HepG2 (cell line): ENCODE measurements around the gene COX18. TPM values are rescaled to one million over a fixed set of nuclear protein-coding genes. Genes with fewer than 3 reads are reported as not detected.

Source experiments
- ARNT ChIP-seq: fragments of 450-650 bp; IDR thresholded peaks from 2 replicates; pipeline ENCODE4 v1.6.1; 2017
- CEBPG ChIP-seq: IDR thresholded peaks from 2 replicates; pipeline ENCODE4 v1.6.1; 2016
- FOSL2 ChIP-seq: sonication (generic); formaldehyde crosslinking; IDR thresholded peaks from 2 replicates; pipeline ENCODE4 v1.4.0; 2020; ENCODE audit warnings: missing genetic modification reagents
- FOXO4 ChIP-seq: sonication (generic); formaldehyde crosslinking; conservative IDR thresholded peaks from 2 replicates; pipeline ENCODE4 v1.8.1; 2023; ENCODE audit warnings: missing genetic modification reagents
- HOMEZ ChIP-seq: IDR thresholded peaks from 2 replicates; pipeline ENCODE4 v1.6.1; 2016; ENCODE audit warnings: low read depth
- HOXA3 ChIP-seq: sonication (generic); formaldehyde crosslinking; IDR thresholded peaks from 2 replicates; pipeline ENCODE4 v1.5.0; 2020; ENCODE audit warnings: missing genetic modification reagents
- IRX3 ChIP-seq: sonication (generic); formaldehyde crosslinking; IDR thresholded peaks from 2 replicates; pipeline ENCODE4 v1.8.1; 2023; ENCODE audit warnings: mild to moderate bottlenecking, low read depth, missing genetic modification reagents, borderline replicate concordance
- MLXIP ChIP-seq: sonication (generic); formaldehyde crosslinking; IDR thresholded peaks from 2 replicates; pipeline ENCODE4 v1.9.0; 2021; ENCODE audit warnings: missing genetic modification reagents, borderline replicate concordance
- NFE2L1 ChIP-seq: sonication (generic); formaldehyde crosslinking; IDR thresholded peaks from 2 replicates; pipeline ENCODE4 v1.4.0; 2020; ENCODE audit warnings: missing genetic modification reagents, mild to moderate bottlenecking, borderline replicate concordance
- PATZ1 ChIP-seq: sonication (generic); formaldehyde crosslinking; IDR thresholded peaks from 2 replicates; pipeline ENCODE4 v1.4.0; 2020; ENCODE audit warnings: missing genetic modification reagents
- PHF21A ChIP-seq: sonication (generic); formaldehyde crosslinking; IDR thresholded peaks from 2 replicates; pipeline ENCODE4 v1.5.0; 2020; ENCODE audit warnings: mild to moderate bottlenecking, missing genetic modification reagents
- ZMYM4 ChIP-seq: sonication (generic); formaldehyde crosslinking; IDR thresholded peaks from 2 replicates; pipeline ENCODE4 v1.8.1; 2023; ENCODE audit warnings: mild to moderate bottlenecking, missing genetic modification reagents
- ZNF280B ChIP-seq: sonication (generic); formaldehyde crosslinking; IDR thresholded peaks from 2 replicates; pipeline ENCODE4 v1.5.0; 2020; ENCODE audit warnings: missing genetic modification reagents, mild to moderate bottlenecking, borderline replicate concordance
- ZNF567 ChIP-seq: sonication (generic); formaldehyde crosslinking; IDR thresholded peaks from 2 replicates; pipeline ENCODE4 v1.8.1; 2023; ENCODE audit warnings: mild to moderate bottlenecking, missing genetic modification reagents, borderline replicate concordance
- ZNF776 ChIP-seq: sonication (generic); formaldehyde crosslinking; IDR thresholded peaks from 2 replicates; pipeline ENCODE4 v1.4.0; 2020; ENCODE audit warnings: mild to moderate bottlenecking, missing genetic modification reagents
- ZNF780A ChIP-seq: sonication (generic); formaldehyde crosslinking; IDR thresholded peaks from 2 replicates; pipeline ENCODE4 v1.8.0; 2022; ENCODE audit warnings: mild to moderate bottlenecking, missing genetic modification reagents, moderate library complexity
- ZNF782 ChIP-seq: sonication (generic); formaldehyde crosslinking; IDR thresholded peaks from 2 replicates; pipeline ENCODE4 v1.4.0; 2020; ENCODE audit warnings: missing genetic modification reagents, mild to moderate bottlenecking, borderline replicate concordance
- ZNF788 ChIP-seq: sonication (generic); formaldehyde crosslinking; IDR thresholded peaks from 2 replicates; pipeline ENCODE4 v1.5.0; 2020; ENCODE audit warnings: mild to moderate bottlenecking, missing genetic modification reagents, borderline replicate concordance
- ZNF816 ChIP-seq: sonication (generic); formaldehyde crosslinking; IDR thresholded peaks from 2 replicates; pipeline ENCODE4 v1.8.0; 2022; ENCODE audit warnings: missing genetic modification reagents, mild to moderate bottlenecking, borderline replicate concordance
- polyA plus RNA-seq, 8 experiments: library from polyadenylated mRNA; depleted of rRNA in 3 of 8; stranded (reverse) in 7 of 8; unstranded in 1 of 8; fragments of >200 nt; fragmentation: Illumina TruSeq in 4 of 8; extraction: Trizol in 4 of 8; gene quantifications; 2 replicates each; pipeline versions ENCODE4 v1.2.1 to v1.2.3, GENCODE V29; 2011 to 2016; ENCODE audit warnings: low read depth in 4 of 8, missing spikeins in 1 of 8, mixed read lengths in 1 of 8; ENCODE audit not compliant: insufficient read depth in 1 of 8
- total RNA-seq, 5 experiments: library from RNA; depleted of rRNA; stranded (reverse); fragments of >200 nt; fragmentation: Illumina TruSeq; extraction: Trizol; gene quantifications; 2 replicates each; pipeline ENCODE4 v1.2.3, GENCODE V29; 2016; ENCODE audit warnings: low read depth in 1 of 5

The COX18 gene
- total and polyA plus RNA-seq, 2 of the 13 experiments (the other 11 are each of a cell fraction or from before 2014, with no cell fraction given) = 8.7 to 21.3 TPM

GRCh38 chr4:73069338-73070073, at the start of gene COX18 (continued):
- TF ChIP-seq MLXIP = no peak
- peak; percentile 93; the same call in 1 of the 2 replicates for TF ChIP-seq ZNF816
- no peak for TF ChIP-seq PATZ1 (CRISPR knock-in tag)
- TF ChIP-seq HOMEZ = peak; percentile 53; the same call in 1 of the 2 replicates
- TF ChIP-seq ZMYM4 = peak; percentile 96
- TF ChIP-seq IRX3 (CRISPR knock-in tag) = no peak
- TF ChIP-seq NFE2L1 = peak; percentile 58; the same call in 1 of the 2 replicates
- TF ChIP-seq CEBPG = peak; percentile 97
- 0 out of 2 replicates have a peak, but pooled peaks have one; percentile 40 for TF ChIP-seq PHF21A (CRISPR knock-in tag)
- TF ChIP-seq ZNF776 = peak; percentile 96; the same call in 1 of the 2 replicates
- TF ChIP-seq ZNF567 (CRISPR knock-in tag) = peak; percentile 82; the same call in 1 of the 2 replicates
- peak; percentile 85; the same call in 1 of the 2 replicates for TF ChIP-seq ZNF788 (CRISPR knock-in tag)
- peak; percentile 100 for TF ChIP-seq HOXA3 (CRISPR knock-in tag)
- no peak for TF ChIP-seq ARNT
- peak; percentile 87; the same call in 1 of the 2 replicates for TF ChIP-seq ZNF280B (CRISPR knock-in tag)
- peak; percentile 53 for TF ChIP-seq FOSL2 (CRISPR knock-in tag)
- peak; percentile 81 for TF ChIP-seq ZNF782 (CRISPR knock-in tag)
- peak; percentile 94; the same call in 1 of the 2 replicates for TF ChIP-seq ZNF780A (CRISPR knock-in tag)
- TF ChIP-seq FOXO4 (CRISPR knock-in tag) = 0 out of 2 replicates have a peak, but pooled peaks have one; percentile 77
